CD4-positive, CD25-positive, alpha-beta regulatory T cell (primary cell): ENCODE data around the gene UBE2N. TPM values are rescaled to one million over a fixed set of nuclear protein-coding genes. Genes with fewer than 3 reads are reported as not detected.
A peak's percentile ranks its signal among the peaks of the same experiment; 100 is the strongest.
"Not testable (repeated sequence)": the region's sequence is repeated elsewhere in the genome, so short reads cannot be mapped to it uniquely, and the experiment has no call there.

Source experiments
- ATAC-seq, 2 donors: fragments of 150-1000 bp; cut with Tn5 transposase; one replicate each; pipeline ENCODE4 v1.10.0; 2021; ENCODE audit warnings: low read depth in 2 of 2, moderate number of reproducible peaks in 2 of 2, moderate library complexity in 1 of 2
- DNase-seq, 3 donors: peaks; one replicate each; pipeline versions ENCODE4 v3.0.0 to v3.0.0-alpha.2; 2012 to 2022; ENCODE audit warnings: mixed read lengths in 1 of 3
- H3K27ac ChIP-seq: one replicate; pipeline ENCODE4 v1.7.0; 2013; ENCODE audit warnings: mild to moderate bottlenecking, low read length; ENCODE audit not compliant: insufficient read depth, poor library complexity, severe bottlenecking
- H3K27me3 ChIP-seq: one replicate; pipeline ENCODE4 v1.7.0; 2013; ENCODE audit warnings: low read length; ENCODE audit not compliant: control insufficient read depth, insufficient read depth
- H3K36me3 ChIP-seq: one replicate; pipeline ENCODE4 v1.7.0; 2013; ENCODE audit warnings: mild to moderate bottlenecking, low read length, moderate library complexity; ENCODE audit not compliant: control insufficient read depth, insufficient read depth
- H3K4me1 ChIP-seq: 2 replicates; pipeline ENCODE4 v1.7.0; 2013; ENCODE audit warnings: mild to moderate bottlenecking, low read length; ENCODE audit not compliant: insufficient read depth, control insufficient read depth, poor library complexity, severe bottlenecking
- H3K4me3 ChIP-seq: one replicate; pipeline ENCODE4 v1.7.0; 2013; ENCODE audit warnings: low read depth, mild to moderate bottlenecking, low read length, moderate library complexity
- H3K9me3 ChIP-seq, 2 experiments: 1 replicate in 1 of 2; 2 replicates in 1 of 2; pipeline ENCODE4 v1.7.0; 2013; ENCODE audit warnings: low read length in 2 of 2, mild to moderate bottlenecking in 1 of 2, moderate library complexity in 1 of 2; ENCODE audit not compliant: control insufficient read depth in 2 of 2
- H3K27ac Mint-ChIP-seq, 3 donors: one replicate each; pipeline ENCODE4 v1.8.0; 2020 to 2022; ENCODE audit warnings: mild to moderate bottlenecking in 3 of 3, mixed read lengths in 3 of 3, moderate library complexity in 2 of 3
- H3K27me3 Mint-ChIP-seq: one replicate; pipeline ENCODE4 v1.8.0; 2022; ENCODE audit warnings: mild to moderate bottlenecking, mixed read lengths
- H3K36me3 Mint-ChIP-seq: one replicate; pipeline ENCODE4 v1.8.0; 2020; ENCODE audit warnings: mixed read lengths
- H3K4me1 Mint-ChIP-seq, 4 donors: one replicate each; pipeline ENCODE4 v1.8.0; 2020 to 2022; ENCODE audit warnings: mixed read lengths in 4 of 4, mild to moderate bottlenecking in 1 of 4
- H3K4me3 Mint-ChIP-seq, 4 donors: one replicate each; pipeline ENCODE4 v1.8.0; 2020 to 2022; ENCODE audit warnings: mild to moderate bottlenecking in 4 of 4, mixed read lengths in 4 of 4, moderate library complexity in 3 of 4
- H3K9me3 Mint-ChIP-seq, 7 donors: one replicate each; pipeline ENCODE4 v1.8.0; 2020 to 2022; ENCODE audit warnings: mixed read lengths in 7 of 7, mild to moderate bottlenecking in 3 of 7, moderate library complexity in 2 of 7
- polyA plus RNA-seq, 4 donors: library from polyadenylated mRNA; unstranded; fragments of 300-500 nt; fragmentation: Illumina TruSeq; gene quantifications; one replicate each; pipeline ENCODE4 v1.2.3, GENCODE V29; 2021
- total RNA-seq: library from RNA; stranded (reverse); gene quantifications from one replicate; pipeline ENCODE4 v1.2.3, GENCODE V29; 2022

The UBE2N gene
- total and polyA plus RNA-seq, 5 donors from 2014 or later: 116 to 314 (median 230) TPM

GRCh38 chr12:93399183-93399863, 42.4 kb downstream of the UBE2N start:
- not testable (repeated sequence) for H3K9me3 Mint-ChIP-seq, H3K4me1 Mint-ChIP-seq, H3K4me3 ChIP-seq, H3K9me3 ChIP-seq, H3K27ac ChIP-seq, H3K36me3 ChIP-seq, H3K27me3 Mint-ChIP-seq, H3K4me3 Mint-ChIP-seq, H3K27ac Mint-ChIP-seq, H3K4me1 ChIP-seq, DNase-seq, H3K27me3 ChIP-seq
- H3K36me3 Mint-ChIP-seq: peaks cover 15% of the 10 kb centered on the region
- ATAC-seq: peak; percentile 99 to 100

- H3K4me3 ChIP-seq: no peak overlapping the region
- H3K27me3 Mint-ChIP-seq: no peaks in the 10 kb centered on the region
- H3K4me3 Mint-ChIP-seq: no peak overlapping the region
- no peak overlapping the region for H3K27ac ChIP-seq
- peaks cover 0 to 9% (median 5%) of the 10 kb centered on the region in 4 donors for H3K4me1 Mint-ChIP-seq
- ATAC-seq (no peak), DNase-seq (no peak)
- H3K27ac Mint-ChIP-seq: no peak overlapping the region
- H3K36me3 ChIP-seq: peaks cover 10% of the 10 kb centered on the region
- peaks cover 11% of the 10 kb centered on the region for H3K36me3 Mint-ChIP-seq
- H3K27me3 ChIP-seq: no peaks in the 10 kb centered on the region
- no peaks in the 10 kb centered on the region for H3K9me3 Mint-ChIP-seq
- H3K9me3 ChIP-seq: no peaks in the 10 kb centered on the region
- no peaks in the 10 kb centered on the region for H3K4me1 ChIP-seq
Measured at GRCh38 chr12:93397412-93397811, 44.3 kb downstream of the UBE2N start.

GRCh38 chr12:93393425-93393824, 48.3 kb downstream of the UBE2N start:
- Histone ChIP-seq H3K4me1 (no peaks in the 10 kb centered on the region), H3K4me3 (no peak overlapping the region), H3K9me3 (no peaks in the 10 kb centered on the region), H3K36me3 (peaks cover 7% of the 10 kb centered on the region), H3K27ac (no peak overlapping the region), H3K27me3 (no peaks in the 10 kb centered on the region)
- ATAC-seq (no peak), DNase-seq (no peak)
- no peaks in the 10 kb centered on the region for H3K27me3 Mint-ChIP-seq
- peaks cover 6 to 38% (median 26%) of the 10 kb centered on the region in 4 donors for H3K4me1 Mint-ChIP-seq
- H3K27ac Mint-ChIP-seq: peak overlapping the region in 1 of 3 donors; percentile 15
- peaks cover 4% of the 10 kb centered on the region for H3K36me3 Mint-ChIP-seq
- no peaks in the 10 kb centered on the region for H3K9me3 Mint-ChIP-seq
- no peak overlapping the region for H3K4me3 Mint-ChIP-seq

- Mint-ChIP-seq H3K4me1 (peaks cover 18 to 62% (median 40%) of the 10 kb centered on the region in 4 donors), H3K36me3 (peaks cover 8% of the 10 kb centered on the region), H3K4me3 (no peak overlapping the region), H3K9me3 (no peaks in the 10 kb centered on the region), H3K27ac (peak overlapping the region; percentile 6 to 84 (median 47)), H3K27me3 (no peaks in the 10 kb centered on the region)
- ATAC-seq: no peak
- H3K27me3 ChIP-seq: no peaks in the 10 kb centered on the region
- no peak overlapping the region for H3K4me3 ChIP-seq
- DNase-seq: no peak
- no peaks in the 10 kb centered on the region for H3K9me3 ChIP-seq
- peaks cover 2% of the 10 kb centered on the region for H3K36me3 ChIP-seq
- no peak overlapping the region for H3K27ac ChIP-seq
- no peaks in the 10 kb centered on the region for H3K4me1 ChIP-seq
Measured at GRCh38 chr12:93390549-93391297, 51.0 kb downstream of the UBE2N start.

- Mint-ChIP-seq H3K4me1 (peaks cover 23 to 67% (median 46%) of the 10 kb centered on the region in 4 donors), H3K36me3 (peaks cover 14% of the 10 kb centered on the region), H3K27ac (peak overlapping the region in 1 of 3 donors; percentile 6), H3K4me3 (peak overlapping the region in 1 of 4 donors; percentile 30), H3K9me3 (no peaks in the 10 kb centered on the region), H3K27me3 (no peaks in the 10 kb centered on the region)
- DNase-seq (no peak), ATAC-seq (no peak)
- no peaks in the 10 kb centered on the region for H3K27me3 ChIP-seq
- no peaks in the 10 kb centered on the region for H3K36me3 ChIP-seq
- peaks cover 1% of the 10 kb centered on the region for H3K4me1 ChIP-seq
- H3K4me3 ChIP-seq: no peak overlapping the region
- H3K9me3 ChIP-seq: no peaks in the 10 kb centered on the region
- no peak overlapping the region for H3K27ac ChIP-seq
Measured at GRCh38 chr12:93390031-93390430, 51.7 kb downstream of the UBE2N start.

DNA sequence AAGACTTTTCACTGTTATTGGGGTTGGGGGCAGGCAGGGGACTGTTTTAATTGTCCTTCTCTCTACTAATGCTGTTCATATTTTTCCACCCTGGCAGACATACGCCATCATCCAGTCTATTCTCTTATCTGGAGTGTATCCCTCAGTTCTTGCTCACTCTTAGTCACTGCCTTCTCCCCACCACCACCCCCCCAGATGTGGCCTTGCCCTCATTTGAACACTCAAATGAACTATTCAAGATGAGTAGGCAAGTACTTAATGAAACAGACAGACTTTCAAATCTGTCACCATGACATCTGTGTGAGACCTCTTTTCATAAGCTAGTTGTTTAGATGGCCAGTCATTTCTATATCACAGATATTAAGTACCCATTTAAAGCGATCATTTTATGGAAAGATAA, 54.0 kb downstream of the UBE2N start:
- Histone ChIP-seq H3K9me3 (no peaks in the 10 kb centered on the region), H3K27me3 (no peaks in the 10 kb centered on the region), H3K4me3 (no peak overlapping the region), H3K36me3 (no peaks in the 10 kb centered on the region), H3K4me1 (peaks cover 13% of the 10 kb centered on the region), H3K27ac (no peak overlapping the region)
- Mint-ChIP-seq H3K36me3 (peaks cover 12% of the 10 kb centered on the region), H3K9me3 (no peaks in the 10 kb centered on the region), H3K4me1 (peaks cover 26 to 79% (median 56%) of the 10 kb centered on the region in 4 donors), H3K27me3 (no peaks in the 10 kb centered on the region), H3K27ac (peak overlapping the region in 1 of 3 donors; percentile 56), H3K4me3 (peak overlapping the region in 1 of 4 donors; percentile 8)
- peak in 1 of 2 donors; percentile 31 for ATAC-seq
- no peak for DNase-seq

DNA sequence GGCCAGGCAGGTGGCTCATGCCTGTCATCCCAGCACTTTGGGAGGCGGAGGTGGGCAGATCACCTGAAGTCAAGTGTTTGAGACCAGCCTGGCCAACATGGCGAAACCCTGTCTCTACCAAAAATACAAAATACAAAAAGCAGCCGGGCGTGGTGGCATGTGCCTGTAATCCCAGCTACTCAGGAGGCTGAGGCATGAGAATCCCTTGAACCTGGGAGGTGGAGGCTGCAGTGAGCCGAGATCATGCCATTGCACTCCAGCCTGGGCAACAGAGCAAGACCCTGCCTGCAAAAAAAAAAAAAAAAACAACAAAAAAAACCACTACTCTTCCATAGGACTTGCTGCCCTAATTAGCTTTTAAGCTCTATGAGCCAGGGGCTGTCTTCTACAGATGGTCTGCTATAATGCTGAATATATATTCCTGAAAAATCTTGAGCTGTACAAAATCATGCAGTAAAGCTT, 59.7 kb downstream of the UBE2N start:
- not testable (repeated sequence) for H3K9me3 ChIP-seq, H3K27me3 Mint-ChIP-seq, H3K27ac ChIP-seq, H3K9me3 Mint-ChIP-seq, H3K36me3 ChIP-seq, DNase-seq, H3K36me3 Mint-ChIP-seq, H3K27me3 ChIP-seq, ATAC-seq
- Mint-ChIP-seq H3K4me3 (peak overlapping the region; percentile 13 to 100 (median 65)), H3K4me1 (peaks cover 32 to 69% (median 51%) of the 10 kb centered on the region in 4 donors), H3K27ac (peak overlapping the region in 1 of 3 donors; percentile 98)
- Histone ChIP-seq H3K4me3 (peak overlapping the region; percentile 40), H3K4me1 (peaks cover 53% of the 10 kb centered on the region)
